WI38 (cell line): ENCODE data around the gene PYGB.

Experiments
- H3K4me3 ChIP-seq: 2 replicates; pipeline ENCODE4 v1.5.1; 2011; ENCODE audit warnings: low read depth, mild to moderate bottlenecking, control low read depth, low read length
- CTCF ChIP-seq: IDR thresholded peaks from 2 replicates; pipeline ENCODE4 v1.5.1; 2012; ENCODE audit warnings: low read depth, mild to moderate bottlenecking, control low read depth, low read length

The PYGB gene

GRCh38 chr20:25344634-25345033, 96.7 kb downstream of the PYGB start:
- no peak for TF ChIP-seq CTCF
- H3K4me3 ChIP-seq = no peak overlapping the region

DNA sequence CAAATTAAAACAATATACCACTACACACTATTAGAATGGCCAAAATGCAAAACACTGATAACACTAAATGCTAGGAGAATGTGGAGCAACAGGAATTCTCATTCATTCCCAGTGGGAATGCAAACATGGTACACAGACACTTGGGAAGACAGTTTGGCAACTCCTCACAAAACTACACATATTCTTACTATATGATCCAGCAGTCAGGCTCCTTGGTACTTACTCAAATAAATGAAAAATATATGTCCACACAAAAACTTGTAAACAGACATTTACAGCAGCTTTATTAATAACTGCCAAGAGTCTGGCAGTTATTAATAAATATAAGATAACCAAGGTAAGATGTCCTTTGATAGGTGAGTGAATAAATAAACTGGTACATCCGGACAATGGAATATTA, 97.8 kb downstream of the PYGB start:
- no peak for TF ChIP-seq CTCF
- no peak overlapping the region for H3K4me3 ChIP-seq

GRCh38 chr20:25346349-25346748, 98.5 kb downstream of the PYGB start:
- no peak overlapping the region for H3K4me3 ChIP-seq
- TF ChIP-seq CTCF = no peak
